ENCODE measurements around the gene MLLT3.

Gene MLLT3

GRCh38 chr9:20390400-20390799, 231.9 kb downstream of the MLLT3 start:
- no peak for DNase-seq (ENCODE audit: low spot score)

- no peak for DNase-seq (ENCODE audit: low spot score)
These were observed 235.2 kb downstream of the MLLT3 start for GRCh38 chr9:20387062-20387461.

GRCh38 chr9:20384642-20385041, 237.7 kb downstream of the MLLT3 start:
- DNase-seq (ENCODE audit: low spot score), result no peak

- DNase-seq (ENCODE audit: low spot score), result no peak
These were observed 239.7 kb downstream of the MLLT3 start for GRCh38 chr9:20382460-20383071.

GRCh38 chr9:20380546-20380945, 241.8 kb downstream of the MLLT3 start:
- no peak for DNase-seq (ENCODE audit: low spot score)

- no peak for DNase-seq (ENCODE audit: low spot score)
These were observed 242.5 kb downstream of the MLLT3 start for GRCh38 chr9:20379804-20380225.

- no peak for DNase-seq (ENCODE audit: low spot score)
These were observed 243.4 kb downstream of the MLLT3 start for GRCh38 chr9:20378851-20379250.

- DNase-seq (ENCODE audit: low spot score), result no peak
These were observed 244.5 kb downstream of the MLLT3 start for GRCh38 chr9:20377790-20378189.

GRCh38 chr9:20376731-20377375, 245.4 kb downstream of the MLLT3 start:
- DNase-seq (ENCODE audit: low spot score), result no peak

GRCh38 chr9:20376042-20376441, 246.3 kb downstream of the MLLT3 start:
- no peak for DNase-seq (ENCODE audit: low spot score)

GRCh38 chr9:20373263-20373662, 249.0 kb downstream of the MLLT3 start:
- no peak for DNase-seq (ENCODE audit: low spot score)

GRCh38 chr9:20369391-20369790, 252.9 kb downstream of the MLLT3 start:
- no peak for DNase-seq (ENCODE audit: low spot score)

GRCh38 chr9:20367855-20368254, 254.4 kb downstream of the MLLT3 start:
- no peak for DNase-seq (ENCODE audit: low spot score)

- DNase-seq (ENCODE audit: low spot score), result no peak
These were observed 257.3 kb downstream of the MLLT3 start for GRCh38 chr9:20364959-20365358.

- no peak for DNase-seq (ENCODE audit: low spot score)
These were observed 259.1 kb downstream of the MLLT3 start for GRCh38 chr9:20363233-20363632.

- DNase-seq (ENCODE audit: low spot score), result no peak
These were observed 260.4 kb downstream of the MLLT3 start for GRCh38 chr9:20361656-20362570.

GRCh38 chr9:20361229-20361628, 261.1 kb downstream of the MLLT3 start:
- DNase-seq (ENCODE audit: low spot score), result no peak

GRCh38 chr9:20358207-20358606, 264.1 kb downstream of the MLLT3 start:
- DNase-seq (ENCODE audit: low spot score), result no peak

- DNase-seq (ENCODE audit: low spot score), result no peak
These were observed 265.3 kb downstream of the MLLT3 start for GRCh38 chr9:20357037-20357432.

GRCh38 chr9:20356403-20357036, 265.8 kb downstream of the MLLT3 start:
- DNase-seq (ENCODE audit: low spot score), result peak; percentile 27

GRCh38 chr9:20355022-20355421, 267.3 kb downstream of the MLLT3 start:
- DNase-seq (ENCODE audit: low spot score), result no peak
